Tracheal epithelial cell (primary cell): ENCODE measurements around the gene SPAG17. TPM values are rescaled to one million over a fixed set of nuclear protein-coding genes. Genes with fewer than 3 reads are reported as not detected.

Experiments
- total RNA-seq: library from RNA; depleted of rRNA; stranded (reverse); fragments of >200 nt; gene quantifications from 2 replicates; pipeline ENCODE4 v1.2.1, GENCODE V29; 2014

Gene SPAG17
- total RNA-seq = 0.43 and 1.7 TPM in 2 replicates

DNA sequence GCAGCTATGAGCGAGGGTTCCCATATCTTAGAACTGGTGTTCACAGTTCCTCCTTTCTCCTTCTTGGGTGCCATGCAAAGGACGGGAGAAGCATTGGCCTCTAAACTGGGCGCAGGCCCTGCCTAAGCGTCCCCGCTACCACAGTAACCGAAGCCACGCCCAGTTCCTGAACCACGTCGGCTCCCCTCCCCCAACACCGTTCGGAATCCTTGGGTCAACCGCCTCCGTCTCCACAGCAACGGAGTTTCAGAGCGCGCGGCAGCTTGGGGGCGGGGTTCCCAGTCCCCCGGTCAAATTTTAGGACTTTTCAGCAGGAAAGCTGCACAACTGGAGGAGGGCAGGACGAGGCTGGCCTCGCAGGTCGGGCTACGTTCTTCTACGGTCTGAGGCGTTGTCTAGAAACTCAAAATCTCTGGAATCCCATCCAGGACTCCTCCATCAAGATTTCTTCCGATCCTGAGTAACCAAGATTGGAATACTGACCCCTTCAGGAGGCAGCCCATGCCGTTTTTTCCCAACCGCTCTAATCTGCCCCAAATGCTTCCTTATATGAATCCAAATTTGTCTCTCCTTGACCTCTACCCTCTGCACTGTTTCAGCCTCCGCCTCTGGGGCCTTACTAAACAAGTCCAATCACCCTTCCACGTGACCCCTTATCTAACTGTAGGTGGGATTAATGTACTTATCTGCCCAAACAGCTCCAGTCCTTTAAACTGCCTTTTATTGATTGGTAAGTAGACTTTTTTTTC is at the start of gene SPAG17:
TSS of gene SPAG17 (minus strand) at position 145 of the 749 bp plus-strand sequence. CDS start at position 74, 71 bp downstream.

DNA sequence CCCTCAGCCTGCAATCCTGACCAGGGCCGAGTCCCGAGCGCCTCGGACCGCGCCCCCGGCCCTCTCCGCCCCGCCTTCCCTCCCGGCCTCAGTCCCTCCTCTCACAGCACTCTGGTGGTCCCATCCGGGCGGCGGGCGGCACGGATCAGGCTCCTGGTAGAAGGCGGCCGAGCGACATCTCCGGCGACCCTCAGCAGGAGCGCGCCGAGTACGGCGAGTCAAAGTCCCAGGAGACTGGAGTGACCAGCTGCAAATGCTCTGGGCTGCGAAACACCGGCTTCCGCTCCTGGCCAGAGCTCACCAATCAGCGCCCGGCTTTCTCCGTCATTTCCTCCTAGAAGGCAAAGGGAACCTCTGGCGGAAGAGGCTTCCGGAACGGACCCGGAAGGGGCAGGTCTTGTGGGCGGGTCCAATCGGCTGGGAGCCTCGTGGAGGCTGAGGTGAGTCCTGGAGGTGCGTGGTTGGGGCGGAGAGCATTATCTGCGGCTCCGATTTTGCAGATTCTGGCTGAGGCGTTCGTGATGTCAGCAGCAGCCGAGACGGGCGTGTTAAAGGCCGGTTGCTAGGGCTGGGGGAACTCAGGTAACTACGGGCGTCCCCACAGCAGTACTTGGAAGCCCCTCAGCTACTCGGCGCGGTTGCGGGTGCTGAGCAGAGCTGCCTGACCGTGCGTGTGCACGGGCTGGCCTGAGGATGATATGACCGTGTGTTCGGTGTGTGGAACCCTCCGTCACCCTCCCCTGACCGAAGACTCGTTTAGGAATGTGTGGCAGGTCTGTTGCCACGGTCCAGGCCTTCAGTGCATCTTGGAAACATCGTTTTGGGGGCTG is 255.5 kb downstream of the SPAG17 start, which contains the start of the genes GDAP2 and WDR3:
TSS of gene GDAP2 (minus strand) at position 279 of the 830 bp plus-strand sequence. CDS start 9,264 bp downstream, outside the sequence.
TSS of gene WDR3 (plus strand) at position 397 of the 830 bp plus-strand sequence. CDS start 3,581 bp downstream, outside the sequence.

